Breast epithelium (tissue), 4 donors: ENCODE data around the gene TMEM54. TPM values are rescaled to one million over a fixed set of nuclear protein-coding genes. Genes with fewer than 3 reads are reported as not detected.

ENCODE experiments used
- DNase-seq, 2 donors: peaks; one replicate each; pipeline ENCODE4 v3.0.0-alpha.2; 2019; ENCODE audit warnings: low spot score in 2 of 2
- H3K27ac ChIP-seq, 2 donors: fragments of 200-600 bp; sonication (generic) in 1 of 2; one replicate each; pipeline ENCODE4 v1.5.1; 2016 to 2019; ENCODE audit warnings: mild to moderate bottlenecking in 1 of 2
- H3K27me3 ChIP-seq, 2 donors: fragments of 200-600 bp; sonication (generic) in 1 of 2; one replicate each; pipeline versions ENCODE4 v1.5.1 to v1.6.0; 2017 to 2019; ENCODE audit warnings: control low read depth in 1 of 2, mild to moderate bottlenecking in 1 of 2
- H3K36me3 ChIP-seq: fragments of 200-600 bp; one replicate; pipeline ENCODE4 v1.5.1; 2019
- H3K4me1 ChIP-seq, 2 donors: fragments of 200-600 bp; sonication (generic); one replicate each; pipeline ENCODE4 v1.5.1; 2016 to 2019; ENCODE audit warnings: control low read depth in 1 of 2
- H3K4me3 ChIP-seq, 3 donors: fragments of 200-600 bp; sonication (generic); 1 replicate in 2 of 3; 2 replicates in 1 of 3; pipeline ENCODE4 v1.5.1; 2016 to 2019; ENCODE audit warnings: mild to moderate bottlenecking in 3 of 3, moderate library complexity in 2 of 3
- H3K9me3 ChIP-seq, 2 donors: fragments of 200-600 bp; sonication (generic) in 1 of 2; one replicate each; pipeline ENCODE4 v1.5.1; 2016 to 2019; ENCODE audit warnings: control low read depth in 1 of 2
- POLR2A ChIP-seq: fragments of 450-650 bp; IDR thresholded peaks from one replicate; pipeline ENCODE4 v1.6.1; 2016; ENCODE audit warnings: antibody characterized with exemption, mild to moderate bottlenecking, moderate library complexity
- POLR2AphosphoS5 ChIP-seq, 3 donors: sonication (generic); formaldehyde crosslinking; IDR thresholded peaks; one replicate each; pipeline ENCODE4 v1.6.1; 2017; ENCODE audit warnings: antibody characterized with exemption in 3 of 3
- intact Hi-C: fragments of 100-400 bp; cut with DNase I; formaldehyde crosslinking; loops from one replicate; pipeline ENCODE4 v1.15.1; 2023; ENCODE audit warnings: low total_unique reads
- total RNA-seq, 3 donors: library from RNA; depleted of rRNA; stranded (reverse); fragments of >200 nt; gene quantifications; one replicate each; pipeline ENCODE4 v1.1.0, GENCODE V29; 2016
- TF ChIP-seq, protein P1 (sequence below), 3 donors: fragments of 450-650 bp; IDR thresholded peaks; one replicate each; pipeline ENCODE4 v1.5.1; 2016 to 2017; ENCODE audit warnings: antibody characterized with exemption in 3 of 3, mild to moderate bottlenecking in 3 of 3, moderate library complexity in 3 of 3

Gene TMEM54
- total RNA-seq, 3 donors from 2014 or later = 26.9 to 109 (median 94.8) TPM

DNA sequence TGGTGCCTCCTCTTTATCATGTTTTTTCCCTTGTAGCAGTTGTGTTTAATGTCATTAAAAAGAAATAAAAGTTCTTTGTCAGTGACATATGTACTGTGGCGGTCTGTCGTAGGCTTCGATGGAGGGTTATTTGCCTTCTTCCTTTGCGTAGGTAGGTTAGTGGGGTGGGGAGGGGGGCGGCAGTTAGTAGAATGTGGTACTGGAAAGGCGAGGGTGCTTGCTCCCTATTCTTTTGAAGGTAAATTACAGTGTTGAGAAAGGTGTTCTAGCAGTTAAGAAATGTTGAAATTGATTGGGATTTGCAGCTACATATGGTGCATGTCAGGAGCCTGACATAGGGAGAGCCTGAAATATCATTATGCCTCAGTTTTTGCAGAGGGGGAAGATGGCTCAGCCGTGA lies 42.4 kb downstream of the TMEM54 start:
- TF ChIP-seq, protein P1, sequence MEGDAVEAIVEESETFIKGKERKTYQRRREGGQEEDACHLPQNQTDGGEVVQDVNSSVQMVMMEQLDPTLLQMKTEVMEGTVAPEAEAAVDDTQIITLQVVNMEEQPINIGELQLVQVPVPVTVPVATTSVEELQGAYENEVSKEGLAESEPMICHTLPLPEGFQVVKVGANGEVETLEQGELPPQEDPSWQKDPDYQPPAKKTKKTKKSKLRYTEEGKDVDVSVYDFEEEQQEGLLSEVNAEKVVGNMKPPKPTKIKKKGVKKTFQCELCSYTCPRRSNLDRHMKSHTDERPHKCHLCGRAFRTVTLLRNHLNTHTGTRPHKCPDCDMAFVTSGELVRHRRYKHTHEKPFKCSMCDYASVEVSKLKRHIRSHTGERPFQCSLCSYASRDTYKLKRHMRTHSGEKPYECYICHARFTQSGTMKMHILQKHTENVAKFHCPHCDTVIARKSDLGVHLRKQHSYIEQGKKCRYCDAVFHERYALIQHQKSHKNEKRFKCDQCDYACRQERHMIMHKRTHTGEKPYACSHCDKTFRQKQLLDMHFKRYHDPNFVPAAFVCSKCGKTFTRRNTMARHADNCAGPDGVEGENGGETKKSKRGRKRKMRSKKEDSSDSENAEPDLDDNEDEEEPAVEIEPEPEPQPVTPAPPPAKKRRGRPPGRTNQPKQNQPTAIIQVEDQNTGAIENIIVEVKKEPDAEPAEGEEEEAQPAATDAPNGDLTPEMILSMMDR (IDR thresholded peaks at IDR 0.05) = no peak
- TF ChIP-seq POLR2A (no peak), POLR2AphosphoS5 (IDR thresholded peaks at IDR 0.05) (no peak)
- no peak for DNase-seq
- no peak overlapping the region for H3K4me3 ChIP-seq
- no peaks in the 10 kb centered on the region for H3K27me3 ChIP-seq
- H3K36me3 ChIP-seq = peaks cover 6% of the 10 kb centered on the region
- H3K4me1 ChIP-seq = no peaks in the 10 kb centered on the region
- intact Hi-C loops = no loop called here
- no peak overlapping the region for H3K27ac ChIP-seq
- no peaks in the 10 kb centered on the region for H3K9me3 ChIP-seq

DNA sequence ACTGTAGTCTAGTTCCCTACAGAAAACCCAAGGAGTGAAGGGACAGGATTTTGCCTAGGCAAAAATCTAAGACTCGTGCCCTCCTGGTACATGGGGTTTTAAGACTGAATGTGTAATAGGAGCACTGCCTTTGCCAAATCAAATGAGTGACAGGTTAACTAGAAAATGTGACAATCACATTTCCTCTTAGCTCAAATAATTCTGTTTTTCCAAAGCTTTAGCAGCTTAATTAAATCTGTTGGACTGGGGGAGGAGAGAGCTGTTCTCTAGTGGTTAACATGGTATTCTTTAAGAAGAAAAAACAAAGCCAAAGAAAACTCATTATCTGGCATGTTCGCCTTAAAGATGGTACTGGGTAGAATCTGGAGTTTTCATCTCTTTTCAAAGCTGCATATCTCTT lies 43.1 kb downstream of the TMEM54 start:
- no peak overlapping the region for H3K4me3 ChIP-seq
- no peak for DNase-seq
- H3K4me1 ChIP-seq = no peaks in the 10 kb centered on the region
- TF ChIP-seq, protein P1 (IDR thresholded peaks at IDR 0.05) = no peak
- TF ChIP-seq POLR2A (no peak), POLR2AphosphoS5 (IDR thresholded peaks at IDR 0.05) (no peak)
- H3K27me3 ChIP-seq = no peaks in the 10 kb centered on the region
- H3K36me3 ChIP-seq = peaks cover 6% of the 10 kb centered on the region
- intact Hi-C loops = no loop called here
- no peaks in the 10 kb centered on the region for H3K9me3 ChIP-seq
- no peak overlapping the region for H3K27ac ChIP-seq

DNA sequence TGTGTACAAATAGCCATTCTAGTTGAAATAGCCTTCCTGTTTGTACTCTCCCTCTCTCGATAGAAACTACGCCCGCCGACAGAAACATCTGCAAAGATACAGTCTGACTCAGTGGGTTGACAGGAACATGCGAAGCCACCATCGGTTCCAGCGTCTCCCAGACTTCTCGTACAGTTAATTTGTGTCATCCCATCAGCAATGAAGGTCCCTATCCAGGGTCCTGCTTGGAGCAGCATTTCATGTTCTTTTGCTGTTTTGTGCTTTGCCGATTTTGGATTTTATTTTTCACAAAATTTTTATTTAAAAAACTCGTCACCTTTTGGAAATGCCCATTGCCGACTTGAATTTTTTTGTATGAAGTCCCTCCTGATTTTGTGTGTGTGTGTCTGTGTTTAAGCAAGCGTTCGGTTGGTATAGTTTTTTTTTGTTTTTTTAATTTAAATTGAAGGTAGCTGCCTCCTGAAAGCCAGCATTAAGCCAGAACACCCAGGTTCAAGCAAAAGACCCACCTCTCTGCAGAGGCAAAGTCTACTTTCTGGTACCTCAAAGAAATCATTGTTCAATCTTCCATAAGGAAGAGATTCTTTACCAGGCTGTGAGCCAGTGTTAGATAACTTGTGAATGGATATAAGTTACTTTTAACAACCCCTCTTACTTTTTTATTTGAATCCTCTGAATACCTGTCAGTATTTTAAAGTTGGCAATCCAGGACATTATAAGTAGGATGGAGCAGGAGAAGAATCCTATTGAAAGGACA lies 45.1 kb downstream of the TMEM54 start:
- Histone ChIP-seq H3K27ac (no peak overlapping the region), H3K9me3 (no peaks in the 10 kb centered on the region), H3K4me1 (no peaks in the 10 kb centered on the region), H3K4me3 (no peak overlapping the region), H3K36me3 (peaks cover 6% of the 10 kb centered on the region), H3K27me3 (no peaks in the 10 kb centered on the region)
- TF ChIP-seq POLR2A = no peak
- TF ChIP-seq, protein P1 (IDR thresholded peaks at IDR 0.05) = no peak
- TF ChIP-seq POLR2AphosphoS5 (IDR thresholded peaks at IDR 0.05) = no peak
- no peak for DNase-seq
- intact Hi-C loops = no loop called here

DNA sequence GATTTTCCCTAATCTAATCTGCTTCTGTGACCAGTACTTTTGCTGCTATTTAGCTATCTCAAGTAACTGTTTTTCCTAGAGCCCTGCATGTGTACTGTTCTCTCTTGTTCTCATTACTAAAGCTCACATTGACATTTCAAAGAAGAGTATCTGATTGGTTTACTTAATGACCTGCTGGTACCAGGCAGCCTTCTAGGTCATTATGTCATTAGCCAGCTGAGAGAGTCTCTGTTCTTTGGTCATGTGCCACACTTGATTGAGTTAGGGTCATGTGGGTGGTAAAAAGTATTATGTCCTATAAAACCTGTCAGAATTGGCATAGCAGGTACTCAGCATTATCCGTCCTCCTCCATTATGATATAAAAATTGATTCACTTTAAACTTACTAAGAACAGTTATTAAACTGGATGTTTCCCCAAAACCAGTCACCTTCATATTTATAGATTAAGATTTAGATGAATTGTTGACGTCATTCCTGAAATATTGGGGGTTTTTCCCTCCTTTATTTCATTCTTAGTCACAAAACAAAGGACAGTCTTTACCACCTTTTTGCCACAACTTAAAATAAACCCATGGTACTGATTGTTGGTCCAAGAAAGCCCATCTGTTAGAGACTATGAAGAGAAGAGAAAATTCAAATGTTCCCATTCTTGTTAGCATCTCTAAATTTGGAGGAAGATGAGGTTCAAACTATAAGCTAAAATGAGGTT lies 52.7 kb downstream of the TMEM54 start:
- H3K4me1 ChIP-seq = no peaks in the 10 kb centered on the region
- H3K36me3 ChIP-seq = peaks cover 6% of the 10 kb centered on the region
- no peak overlapping the region for H3K27ac ChIP-seq
- peaks cover 0 to 5% of the 10 kb centered on the region in 2 donors for H3K9me3 ChIP-seq
- intact Hi-C loops = no loop called here
- no peaks in the 10 kb centered on the region for H3K27me3 ChIP-seq
- TF ChIP-seq POLR2AphosphoS5 (IDR thresholded peaks at IDR 0.05) = no peak
- TF ChIP-seq POLR2A = no peak
- TF ChIP-seq, protein P1 (IDR thresholded peaks at IDR 0.05) = no peak
- DNase-seq = no peak
- H3K4me3 ChIP-seq = no peak overlapping the region

Other genes with a start within 250 kb of the TMEM54 start
- 10 to 100 TPM in 2 of 3 donors, 1 to 10 TPM in 1; 9.8 to 24.2 (median 13.6) TPM for gene SYNC, start 198.6 kb downstream of the TMEM54 start, total RNA-seq
- 10 to 100 TPM; 53.8 to 67.5 (median 67.2) TPM for gene YARS1, start 84.0 kb downstream of the TMEM54 start, total RNA-seq
- gene S100PBP, start 83.7 kb downstream of the TMEM54 start, total RNA-seq = 10 to 100 TPM; 25.0 to 49.0 (median 29.5) TPM
- gene FNDC5, start 30.5 kb downstream of the TMEM54 start, total RNA-seq = under 1 TPM in 2 of 3 donors, not detected in 1; 0.59 to 0.96 TPM
- 1 to 10 TPM in 1 of 3 donors, not detected in 2; 2.0 TPM for gene HPCA, start 14.9 kb downstream of the TMEM54 start, total RNA-seq
- 10 to 100 TPM; 15.7 to 22.5 (median 16.7) TPM for gene RNF19B, start 63.4 kb upstream of the TMEM54 start, total RNA-seq
- 100 to 1,000 TPM; 124 to 483 (median 280) TPM for gene AK2, start 135.5 kb upstream of the TMEM54 start, total RNA-seq
- 10 to 100 TPM in 1 of 3 donors, 1 to 10 TPM in 2; 1.9 to 11.8 (median 7.9) TPM for gene AZIN2, start 179.8 kb upstream of the TMEM54 start, total RNA-seq